Measurements from ENCODE around the gene TMEM248.

GRCh38 chr7:66894463-66895080, 26.5 kb upstream of the TMEM248 start:
- no peak for TF ChIP-seq TAF1 (IDR thresholded peaks at IDR 0.05; ENCODE audit: borderline replicate concordance, low read depth, low read length)
- TF ChIP-seq POLR2A (IDR thresholded peaks at IDR 0.05; ENCODE audit: low read depth, low read length) = no peak
